H1 (cell line): ENCODE measurements around the gene TRDMT1. TPM values are rescaled to one million over a fixed set of nuclear protein-coding genes. Genes with fewer than 3 reads are reported as not detected.

Source experiments
- GABPA ChIP-seq: IDR thresholded peaks from 2 replicates; pipeline ENCODE4 v1.6.1; 2011; ENCODE audit warnings: mild to moderate bottlenecking, low read length, moderate library complexity, borderline replicate concordance; ENCODE audit not compliant: insufficient read depth
- RBBP5 ChIP-seq: IDR thresholded peaks from 2 replicates; pipeline ENCODE4 v1.7.1; 2012; ENCODE audit warnings: low read depth, mild to moderate bottlenecking, inconsistent platforms, low read length, moderate library complexity, borderline replicate concordance
- YY1 ChIP-seq: IDR thresholded peaks from 2 replicates; pipeline ENCODE4 v1.6.1; 2011; ENCODE audit warnings: low read depth, mild to moderate bottlenecking, low read length
- polyA plus RNA-seq, 7 experiments: library from polyadenylated mRNA; depleted of rRNA in 3 of 7; stranded (reverse) in 5 of 7; unstranded in 2 of 7; fragments of >200 nt in 5 of 7; fragments of 200-250 nt in 2 of 7; gene quantifications; 1 replicate in 5 of 7; 2 replicates in 1 of 7; 4 replicates in 1 of 7; pipeline versions ENCODE4 v1.2.1 to v1.2.3, GENCODE V29; 2011 to 2013; ENCODE audit warnings: missing spikeins in 2 of 7, mixed read lengths in 2 of 7
- total RNA-seq: library from RNA; stranded (reverse); fragmentation: NEBNext Ultra II Directional; extraction: Animal tissue kit (Norgen Biotek cat#: 25700); gene quantifications from 2 replicates; pipeline ENCODE4 v1.2.1, GENCODE V29; 2021
- TF ChIP-seq, protein P1 (sequence below): fragments of 300-600 bp; sonication (generic); IDR thresholded peaks from 2 replicates; pipeline ENCODE4 v1.7.1; 2012; ENCODE audit warnings: low read length, moderate library complexity, mild to moderate bottlenecking, inconsistent platforms; ENCODE audit not compliant: insufficient replicate concordance

TRDMT1 gene
- total and polyA plus RNA-seq, 2 of the 8 experiments (the other 6 are each of a cell fraction or from before 2014, with no cell fraction given): 7.4 to 21.4 TPM

DNA sequence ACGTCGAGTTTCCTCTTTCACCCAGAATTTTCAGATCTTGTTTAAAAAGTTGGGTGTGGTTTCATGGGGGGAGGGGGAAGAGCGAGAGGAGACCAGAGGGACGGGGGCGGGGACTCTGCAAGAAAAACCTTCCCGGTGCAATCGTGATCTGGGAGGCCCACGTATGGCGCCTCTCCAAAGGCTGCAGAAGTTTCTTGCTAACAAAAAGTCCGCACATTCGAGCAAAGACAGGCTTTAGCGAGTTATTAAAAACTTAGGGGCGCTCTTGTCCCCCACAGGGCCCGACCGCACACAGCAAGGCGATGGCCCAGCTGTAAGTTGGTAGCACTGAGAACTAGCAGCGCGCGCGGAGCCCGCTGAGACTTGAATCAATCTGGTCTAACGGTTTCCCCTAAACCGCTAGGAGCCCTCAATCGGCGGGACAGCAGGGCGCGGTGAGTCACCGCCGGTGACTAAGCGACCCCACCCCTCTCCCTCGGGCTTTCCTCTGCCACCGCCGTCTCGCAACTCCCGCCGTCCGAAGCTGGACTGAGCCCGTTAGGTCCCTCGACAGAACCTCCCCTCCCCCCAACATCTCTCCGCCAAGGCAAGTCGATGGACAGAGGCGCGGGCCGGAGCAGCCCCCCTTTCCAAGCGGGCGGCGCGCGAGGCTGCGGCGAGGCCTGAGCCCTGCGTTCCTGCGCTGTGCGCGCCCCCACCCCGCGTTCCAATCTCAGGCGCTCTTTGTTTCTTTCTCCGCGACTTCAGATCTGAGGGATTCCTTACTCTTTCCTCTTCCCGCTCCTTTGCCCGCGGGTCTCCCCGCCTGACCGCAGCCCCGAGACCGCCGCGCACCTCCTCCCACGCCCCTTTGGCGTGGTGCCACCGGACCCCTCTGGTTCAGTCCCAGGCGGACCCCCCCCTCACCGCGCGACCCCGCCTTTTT, 26.9 kb upstream of the TRDMT1 start, which contains the start of gene VIM (continued):
- TF ChIP-seq, protein P1, sequence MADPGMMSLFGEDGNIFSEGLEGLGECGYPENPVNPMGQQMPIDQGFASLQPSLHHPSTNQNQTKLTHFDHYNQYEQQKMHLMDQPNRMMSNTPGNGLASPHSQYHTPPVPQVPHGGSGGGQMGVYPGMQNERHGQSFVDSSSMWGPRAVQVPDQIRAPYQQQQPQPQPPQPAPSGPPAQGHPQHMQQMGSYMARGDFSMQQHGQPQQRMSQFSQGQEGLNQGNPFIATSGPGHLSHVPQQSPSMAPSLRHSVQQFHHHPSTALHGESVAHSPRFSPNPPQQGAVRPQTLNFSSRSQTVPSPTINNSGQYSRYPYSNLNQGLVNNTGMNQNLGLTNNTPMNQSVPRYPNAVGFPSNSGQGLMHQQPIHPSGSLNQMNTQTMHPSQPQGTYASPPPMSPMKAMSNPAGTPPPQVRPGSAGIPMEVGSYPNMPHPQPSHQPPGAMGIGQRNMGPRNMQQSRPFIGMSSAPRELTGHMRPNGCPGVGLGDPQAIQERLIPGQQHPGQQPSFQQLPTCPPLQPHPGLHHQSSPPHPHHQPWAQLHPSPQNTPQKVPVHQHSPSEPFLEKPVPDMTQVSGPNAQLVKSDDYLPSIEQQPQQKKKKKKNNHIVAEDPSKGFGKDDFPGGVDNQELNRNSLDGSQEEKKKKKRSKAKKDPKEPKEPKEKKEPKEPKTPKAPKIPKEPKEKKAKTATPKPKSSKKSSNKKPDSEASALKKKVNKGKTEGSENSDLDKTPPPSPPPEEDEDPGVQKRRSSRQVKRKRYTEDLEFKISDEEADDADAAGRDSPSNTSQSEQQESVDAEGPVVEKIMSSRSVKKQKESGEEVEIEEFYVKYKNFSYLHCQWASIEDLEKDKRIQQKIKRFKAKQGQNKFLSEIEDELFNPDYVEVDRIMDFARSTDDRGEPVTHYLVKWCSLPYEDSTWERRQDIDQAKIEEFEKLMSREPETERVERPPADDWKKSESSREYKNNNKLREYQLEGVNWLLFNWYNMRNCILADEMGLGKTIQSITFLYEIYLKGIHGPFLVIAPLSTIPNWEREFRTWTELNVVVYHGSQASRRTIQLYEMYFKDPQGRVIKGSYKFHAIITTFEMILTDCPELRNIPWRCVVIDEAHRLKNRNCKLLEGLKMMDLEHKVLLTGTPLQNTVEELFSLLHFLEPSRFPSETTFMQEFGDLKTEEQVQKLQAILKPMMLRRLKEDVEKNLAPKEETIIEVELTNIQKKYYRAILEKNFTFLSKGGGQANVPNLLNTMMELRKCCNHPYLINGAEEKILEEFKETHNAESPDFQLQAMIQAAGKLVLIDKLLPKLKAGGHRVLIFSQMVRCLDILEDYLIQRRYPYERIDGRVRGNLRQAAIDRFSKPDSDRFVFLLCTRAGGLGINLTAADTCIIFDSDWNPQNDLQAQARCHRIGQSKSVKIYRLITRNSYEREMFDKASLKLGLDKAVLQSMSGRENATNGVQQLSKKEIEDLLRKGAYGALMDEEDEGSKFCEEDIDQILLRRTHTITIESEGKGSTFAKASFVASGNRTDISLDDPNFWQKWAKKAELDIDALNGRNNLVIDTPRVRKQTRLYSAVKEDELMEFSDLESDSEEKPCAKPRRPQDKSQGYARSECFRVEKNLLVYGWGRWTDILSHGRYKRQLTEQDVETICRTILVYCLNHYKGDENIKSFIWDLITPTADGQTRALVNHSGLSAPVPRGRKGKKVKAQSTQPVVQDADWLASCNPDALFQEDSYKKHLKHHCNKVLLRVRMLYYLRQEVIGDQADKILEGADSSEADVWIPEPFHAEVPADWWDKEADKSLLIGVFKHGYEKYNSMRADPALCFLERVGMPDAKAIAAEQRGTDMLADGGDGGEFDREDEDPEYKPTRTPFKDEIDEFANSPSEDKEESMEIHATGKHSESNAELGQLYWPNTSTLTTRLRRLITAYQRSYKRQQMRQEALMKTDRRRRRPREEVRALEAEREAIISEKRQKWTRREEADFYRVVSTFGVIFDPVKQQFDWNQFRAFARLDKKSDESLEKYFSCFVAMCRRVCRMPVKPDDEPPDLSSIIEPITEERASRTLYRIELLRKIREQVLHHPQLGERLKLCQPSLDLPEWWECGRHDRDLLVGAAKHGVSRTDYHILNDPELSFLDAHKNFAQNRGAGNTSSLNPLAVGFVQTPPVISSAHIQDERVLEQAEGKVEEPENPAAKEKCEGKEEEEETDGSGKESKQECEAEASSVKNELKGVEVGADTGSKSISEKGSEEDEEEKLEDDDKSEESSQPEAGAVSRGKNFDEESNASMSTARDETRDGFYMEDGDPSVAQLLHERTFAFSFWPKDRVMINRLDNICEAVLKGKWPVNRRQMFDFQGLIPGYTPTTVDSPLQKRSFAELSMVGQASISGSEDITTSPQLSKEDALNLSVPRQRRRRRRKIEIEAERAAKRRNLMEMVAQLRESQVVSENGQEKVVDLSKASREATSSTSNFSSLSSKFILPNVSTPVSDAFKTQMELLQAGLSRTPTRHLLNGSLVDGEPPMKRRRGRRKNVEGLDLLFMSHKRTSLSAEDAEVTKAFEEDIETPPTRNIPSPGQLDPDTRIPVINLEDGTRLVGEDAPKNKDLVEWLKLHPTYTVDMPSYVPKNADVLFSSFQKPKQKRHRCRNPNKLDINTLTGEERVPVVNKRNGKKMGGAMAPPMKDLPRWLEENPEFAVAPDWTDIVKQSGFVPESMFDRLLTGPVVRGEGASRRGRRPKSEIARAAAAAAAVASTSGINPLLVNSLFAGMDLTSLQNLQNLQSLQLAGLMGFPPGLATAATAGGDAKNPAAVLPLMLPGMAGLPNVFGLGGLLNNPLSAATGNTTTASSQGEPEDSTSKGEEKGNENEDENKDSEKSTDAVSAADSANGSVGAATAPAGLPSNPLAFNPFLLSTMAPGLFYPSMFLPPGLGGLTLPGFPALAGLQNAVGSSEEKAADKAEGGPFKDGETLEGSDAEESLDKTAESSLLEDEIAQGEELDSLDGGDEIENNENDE: no peak
- peak; percentile 49; the same call in 1 of the 2 replicates for TF ChIP-seq YY1
- TF ChIP-seq GABPA: no peak
- no peak; the same call in 1 of the 2 replicates for TF ChIP-seq RBBP5
